Stimulated activated memory B cell treated with anti-CD40 and anti-IgM and Interleukin-4, amounts not matched to agents 10 μg/mL and 1 μg/mL and 100 μg/mL, for 72 hours (primary cell): Measurements from ENCODE around the gene DHRS7C.

ENCODE experiments used
- ATAC-seq: fragments of 150-1000 bp; cut with Tn5 transposase; 2 replicates; pipeline ENCODE4 v1.10.0; 2021
- H3K27ac Mint-ChIP-seq: one replicate; pipeline ENCODE4 v1.8.0; 2022; ENCODE audit warnings: mild to moderate bottlenecking, mixed read lengths
- H3K27me3 Mint-ChIP-seq: one replicate; pipeline ENCODE4 v1.8.0; 2022; ENCODE audit warnings: mixed read lengths
- H3K36me3 Mint-ChIP-seq: one replicate; pipeline ENCODE4 v1.8.0; 2022; ENCODE audit warnings: mixed read lengths
- H3K4me1 Mint-ChIP-seq: one replicate; pipeline ENCODE4 v1.8.0; 2022; ENCODE audit warnings: mixed read lengths
- H3K4me3 Mint-ChIP-seq: one replicate; pipeline ENCODE4 v1.8.0; 2022; ENCODE audit warnings: mild to moderate bottlenecking, moderate library complexity, mixed read lengths
- H3K9me3 Mint-ChIP-seq: one replicate; pipeline ENCODE4 v1.8.0; 2022; ENCODE audit warnings: mixed read lengths

The DHRS7C gene

GRCh38 chr17:9790889-9791876 is at the start of gene DHRS7C:
Gene DHRS7C, minus strand, starts transcription at chr17:9791592. Its CDS starts 308 bp downstream, at chr17:9791284.
- H3K27me3 Mint-ChIP-seq: no peaks in the 10 kb centered on the region
- H3K4me3 Mint-ChIP-seq: no peak within 1 kb of the TSS
- no peaks in the 10 kb centered on the region for H3K36me3 Mint-ChIP-seq
- ATAC-seq: no peak
- no peak within 1 kb of the TSS for H3K27ac Mint-ChIP-seq
- H3K4me1 Mint-ChIP-seq: no peaks in the 10 kb centered on the region
- no peaks in the 10 kb centered on the region for H3K9me3 Mint-ChIP-seq

- ATAC-seq: no peak
- no peaks in the 10 kb centered on the region for H3K4me1 Mint-ChIP-seq
- no peak overlapping the region for H3K27ac Mint-ChIP-seq
These were observed 48.0 kb upstream of the DHRS7C start for GRCh38 chr17:9839433-9839832.

GRCh38 chr17:9837551-9838471 is 46.4 kb upstream of the DHRS7C start:
- H3K36me3 Mint-ChIP-seq: no peaks in the 10 kb centered on the region
- H3K4me3 Mint-ChIP-seq: no peak overlapping the region
- H3K9me3 Mint-ChIP-seq: no peaks in the 10 kb centered on the region
- no peaks in the 10 kb centered on the region for H3K27me3 Mint-ChIP-seq
- H3K4me1 Mint-ChIP-seq: no peaks in the 10 kb centered on the region
- H3K27ac Mint-ChIP-seq: no peak overlapping the region
- no peak for ATAC-seq

More at GRCh38 chr17:9839433-9839832, 48.0 kb upstream of the DHRS7C start:
- Mint-ChIP-seq H3K27me3 (no peaks in the 10 kb centered on the region), H3K36me3 (no peaks in the 10 kb centered on the region), H3K9me3 (no peaks in the 10 kb centered on the region), H3K4me3 (no peak overlapping the region)

- Mint-ChIP-seq H3K27ac (no peak overlapping the region), H3K9me3 (no peaks in the 10 kb centered on the region)
- ATAC-seq: no peak
These were observed 42.5 kb upstream of the DHRS7C start for GRCh38 chr17:9833922-9834321.

GRCh38 chr17:9830711-9831110 is 39.3 kb upstream of the DHRS7C start:
- H3K4me1 Mint-ChIP-seq: no peaks in the 10 kb centered on the region
- H3K36me3 Mint-ChIP-seq: no peaks in the 10 kb centered on the region
- no peak overlapping the region for H3K27ac Mint-ChIP-seq
- no peak overlapping the region for H3K4me3 Mint-ChIP-seq
- H3K27me3 Mint-ChIP-seq: peaks cover 9% of the 10 kb centered on the region
- no peaks in the 10 kb centered on the region for H3K9me3 Mint-ChIP-seq
- ATAC-seq: no peak

More at GRCh38 chr17:9833922-9834321, 42.5 kb upstream of the DHRS7C start:
- no peaks in the 10 kb centered on the region for H3K4me1 Mint-ChIP-seq
- no peak overlapping the region for H3K4me3 Mint-ChIP-seq
- H3K27me3 Mint-ChIP-seq: no peaks in the 10 kb centered on the region
- no peaks in the 10 kb centered on the region for H3K36me3 Mint-ChIP-seq

- Mint-ChIP-seq H3K4me3 (no peak overlapping the region), H3K36me3 (no peaks in the 10 kb centered on the region), H3K4me1 (no peaks in the 10 kb centered on the region), H3K9me3 (no peaks in the 10 kb centered on the region), H3K27ac (no peak overlapping the region), H3K27me3 (peaks cover 9% of the 10 kb centered on the region)
- no peak for ATAC-seq
These were observed 38.0 kb upstream of the DHRS7C start for GRCh38 chr17:9829343-9829742.

GRCh38 chr17:9828296-9829295 is 37.2 kb upstream of the DHRS7C start:
- H3K4me1 Mint-ChIP-seq: no peaks in the 10 kb centered on the region
- H3K27ac Mint-ChIP-seq: no peak overlapping the region
- H3K9me3 Mint-ChIP-seq: no peaks in the 10 kb centered on the region
- H3K4me3 Mint-ChIP-seq: no peak overlapping the region
- no peak for ATAC-seq
- no peaks in the 10 kb centered on the region for H3K36me3 Mint-ChIP-seq
- peaks cover 9% of the 10 kb centered on the region for H3K27me3 Mint-ChIP-seq

- Mint-ChIP-seq H3K9me3 (peaks cover 4% of the 10 kb centered on the region), H3K4me3 (no peak within 1 kb of the TSS), H3K27ac (no peak within 1 kb of the TSS), H3K27me3 (peaks cover 9% of the 10 kb centered on the region), H3K4me1 (no peaks in the 10 kb centered on the region), H3K36me3 (no peaks in the 10 kb centered on the region)
- no peak for ATAC-seq
These were observed 34.3 kb upstream of the DHRS7C start, which contains the start of gene GLP2R for GRCh38 chr17:9825641-9826150. Gene GLP2R, plus strand, starts transcription at chr17:9825924. Its CDS starts 140 bp downstream, at chr17:9826064.

- no peak overlapping the region for H3K27ac Mint-ChIP-seq
- no peak for ATAC-seq
- H3K9me3 Mint-ChIP-seq: peaks cover 4% of the 10 kb centered on the region
- H3K27me3 Mint-ChIP-seq: peaks cover 9% of the 10 kb centered on the region
- H3K36me3 Mint-ChIP-seq: no peaks in the 10 kb centered on the region
- H3K4me3 Mint-ChIP-seq: no peak overlapping the region
- no peaks in the 10 kb centered on the region for H3K4me1 Mint-ChIP-seq
These were observed 33.5 kb upstream of the DHRS7C start for GRCh38 chr17:9824797-9825338.

- Mint-ChIP-seq H3K4me1 (no peaks in the 10 kb centered on the region), H3K27me3 (peaks cover 9% of the 10 kb centered on the region), H3K4me3 (no peak overlapping the region), H3K36me3 (no peaks in the 10 kb centered on the region), H3K9me3 (peaks cover 4% of the 10 kb centered on the region), H3K27ac (no peak overlapping the region)
- no peak for ATAC-seq
These were observed 32.7 kb upstream of the DHRS7C start for GRCh38 chr17:9824094-9824493.

- H3K4me1 Mint-ChIP-seq: no peaks in the 10 kb centered on the region
- no peaks in the 10 kb centered on the region for H3K36me3 Mint-ChIP-seq
- ATAC-seq: no peak
- H3K27ac Mint-ChIP-seq: no peak within 1 kb of the TSS
- peaks cover 4% of the 10 kb centered on the region for H3K9me3 Mint-ChIP-seq
- H3K4me3 Mint-ChIP-seq: no peak within 1 kb of the TSS
- H3K27me3 Mint-ChIP-seq: peaks cover 8% of the 10 kb centered on the region
These were observed 30.5 kb upstream of the DHRS7C start, which contains the start of gene GSG1L2 for GRCh38 chr17:9821921-9822320. Gene GSG1L2, minus strand, starts transcription at chr17:9822079. Its CDS starts 8 bp downstream, at chr17:9822071.

- ATAC-seq: no peak
- Mint-ChIP-seq H3K36me3 (no peaks in the 10 kb centered on the region), H3K4me3 (no peak overlapping the region), H3K27me3 (no peaks in the 10 kb centered on the region), H3K9me3 (peaks cover 11% of the 10 kb centered on the region), H3K4me1 (no peaks in the 10 kb centered on the region), H3K27ac (no peak overlapping the region)
These were observed 29.1 kb upstream of the DHRS7C start for GRCh38 chr17:9820448-9820847.

- peaks cover 11% of the 10 kb centered on the region for H3K9me3 Mint-ChIP-seq
- H3K36me3 Mint-ChIP-seq: no peaks in the 10 kb centered on the region
- no peaks in the 10 kb centered on the region for H3K27me3 Mint-ChIP-seq
- no peak for ATAC-seq
- no peak overlapping the region for H3K4me3 Mint-ChIP-seq
- no peak overlapping the region for H3K27ac Mint-ChIP-seq
- H3K4me1 Mint-ChIP-seq: no peaks in the 10 kb centered on the region
These were observed 27.4 kb upstream of the DHRS7C start for GRCh38 chr17:9818760-9819159.

GRCh38 chr17:9817086-9817485 is 25.7 kb upstream of the DHRS7C start:
- Mint-ChIP-seq H3K4me3 (no peak overlapping the region), H3K9me3 (peaks cover 8% of the 10 kb centered on the region), H3K27me3 (no peaks in the 10 kb centered on the region), H3K4me1 (no peaks in the 10 kb centered on the region), H3K36me3 (no peaks in the 10 kb centered on the region), H3K27ac (no peak overlapping the region)
- ATAC-seq: no peak
